Right lobe of liver (tissue), 6 donors: ENCODE results near the gene GOSR2. TPM values are rescaled to one million over a fixed set of nuclear protein-coding genes. Genes with fewer than 3 reads are reported as not detected.

Source experiments
- ATAC-seq, 4 donors: fragments of 200-7000 bp; cut with Tn5 transposase; one replicate each; pipeline ENCODE4 v1.9.1; 2020; ENCODE audit warnings: mild to moderate bottlenecking in 4 of 4, moderate library complexity in 4 of 4
- DNase-seq, 3 donors: peaks; one replicate each; pipeline ENCODE4 v3.0.0-alpha.2; 2020
- H3K27ac ChIP-seq, 3 donors: fragments of 200-600 bp; one replicate each; pipeline ENCODE4 v1.8.0; 2022
- H3K27me3 ChIP-seq, 2 donors: fragments of 200-600 bp; one replicate each; pipeline ENCODE4 v1.8.0; 2022
- H3K36me3 ChIP-seq, 4 donors: fragments of 200-600 bp; sonication (generic) in 1 of 4; one replicate each; pipeline versions ENCODE4 v1.5.1 to v1.8.0; 2017 to 2022; ENCODE audit warnings: control low read depth in 1 of 4
- H3K4me1 ChIP-seq, 4 donors: fragments of 200-600 bp; sonication (generic) in 1 of 4; one replicate each; pipeline versions ENCODE4 v1.5.1 to v1.8.0; 2017 to 2022; ENCODE audit warnings: control low read depth in 1 of 4
- H3K4me3 ChIP-seq, 3 donors: fragments of 200-600 bp; one replicate each; pipeline ENCODE4 v1.8.0; 2022
- H3K9me3 ChIP-seq, 4 donors: fragments of 200-600 bp; sonication (generic) in 1 of 4; one replicate each; pipeline versions ENCODE4 v1.5.1 to v1.8.0; 2017 to 2022; ENCODE audit warnings: control low read depth in 1 of 4
- POLR2A ChIP-seq: fragments of 450-650 bp; IDR thresholded peaks from one replicate; pipeline ENCODE4 v1.6.1; 2017; ENCODE audit warnings: antibody characterized with exemption, mild to moderate bottlenecking
- WGBS: methylation state at CpG from one replicate; pipeline ENCODE4 v1.1.6; 2018; ENCODE audit warnings: low coverage, low lambda C conversion rate; ENCODE audit not compliant: insufficient coverage; ENCODE audit errors: missing lambda C conversion rate; 5-methylcytosine and 5-hydroxymethylcytosine counted together
- intact Hi-C, 2 donors: fragments of 100-400 bp; cut with DNase I; formaldehyde crosslinking; loops; one replicate each; pipeline versions ENCODE4 v1.11.2 to v1.14.1; 2022
- total RNA-seq, 6 experiments: library from RNA; depleted of rRNA in 2 of 6; stranded (reverse); fragments of >200 nt in 2 of 6; fragmentation: NEBNext Ultra II Directional in 3 of 6; extraction: Animal tissue kit (Norgen Biotek cat#: 25700) in 3 of 6; gene quantifications; one replicate each; pipeline versions ENCODE4 v1.1.0 to v1.2.4, GENCODE V29; 2016 to 2023
- TF ChIP-seq, protein P1 (sequence below), 4 donors: fragments of 200-600 bp in 3 of 4; fragments of 450-650 bp in 1 of 4; IDR thresholded peaks; one replicate each; pipeline versions ENCODE4 v1.5.1 to v1.8.0; 2016 to 2022; ENCODE audit warnings: antibody characterized with exemption in 4 of 4, mild to moderate bottlenecking in 2 of 4
- donor health status: DM: no; HTN: yes; CAD: no.
- donor health status: DM: no; HTN: no; CAD: no.
- donor health status: DM: no; HTN: no; CAD: no.
- donor health status: DM: no; HTN: yes; CAD: no.
- donor health status: DM: no; HTN: yes; CAD: no.

The GOSR2 gene
- total RNA-seq, 6 experiments from 2014 or later, result 22.9 to 44.1 (median 33.3) TPM

DNA sequence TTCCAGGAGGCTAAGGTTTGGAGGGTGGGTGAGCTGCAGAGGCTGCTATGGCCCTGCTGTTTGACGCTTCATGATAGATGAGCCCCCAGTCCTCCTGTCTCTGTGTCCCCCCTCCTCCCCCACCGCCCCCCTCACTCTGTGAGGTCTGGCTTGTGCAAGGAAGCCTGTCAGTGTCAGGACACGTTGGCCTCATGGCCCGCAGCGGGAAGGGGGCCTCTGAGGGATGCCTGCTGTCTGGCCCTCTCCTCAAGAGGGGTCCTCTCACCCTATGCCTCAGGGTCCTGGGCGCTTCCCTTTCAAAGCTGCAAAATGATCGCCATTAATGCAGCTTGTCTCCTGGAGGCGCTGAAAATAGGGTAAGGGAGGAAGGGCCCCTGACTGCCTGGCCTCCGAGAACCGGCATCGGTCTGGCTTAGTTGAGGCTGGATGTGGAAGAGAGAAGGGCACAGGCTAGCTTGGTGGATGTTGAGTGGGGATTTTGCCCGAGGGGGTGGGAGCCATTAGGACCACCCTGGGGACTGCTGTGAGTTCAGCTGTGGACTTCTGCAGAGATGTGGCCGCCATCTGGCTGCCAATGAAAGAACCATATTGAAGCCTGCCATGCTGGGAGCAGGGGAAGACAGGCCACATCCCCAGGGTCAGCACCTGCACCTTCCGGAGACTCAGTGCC lies 14.8 kb upstream of the GOSR2 start:
- no peaks in the 10 kb centered on the region for H3K4me1 ChIP-seq
- no peaks in the 10 kb centered on the region for H3K9me3 ChIP-seq
- intact Hi-C loops, result no loop called here
- no peak overlapping the region for H3K27ac ChIP-seq
- TF ChIP-seq, protein P1, sequence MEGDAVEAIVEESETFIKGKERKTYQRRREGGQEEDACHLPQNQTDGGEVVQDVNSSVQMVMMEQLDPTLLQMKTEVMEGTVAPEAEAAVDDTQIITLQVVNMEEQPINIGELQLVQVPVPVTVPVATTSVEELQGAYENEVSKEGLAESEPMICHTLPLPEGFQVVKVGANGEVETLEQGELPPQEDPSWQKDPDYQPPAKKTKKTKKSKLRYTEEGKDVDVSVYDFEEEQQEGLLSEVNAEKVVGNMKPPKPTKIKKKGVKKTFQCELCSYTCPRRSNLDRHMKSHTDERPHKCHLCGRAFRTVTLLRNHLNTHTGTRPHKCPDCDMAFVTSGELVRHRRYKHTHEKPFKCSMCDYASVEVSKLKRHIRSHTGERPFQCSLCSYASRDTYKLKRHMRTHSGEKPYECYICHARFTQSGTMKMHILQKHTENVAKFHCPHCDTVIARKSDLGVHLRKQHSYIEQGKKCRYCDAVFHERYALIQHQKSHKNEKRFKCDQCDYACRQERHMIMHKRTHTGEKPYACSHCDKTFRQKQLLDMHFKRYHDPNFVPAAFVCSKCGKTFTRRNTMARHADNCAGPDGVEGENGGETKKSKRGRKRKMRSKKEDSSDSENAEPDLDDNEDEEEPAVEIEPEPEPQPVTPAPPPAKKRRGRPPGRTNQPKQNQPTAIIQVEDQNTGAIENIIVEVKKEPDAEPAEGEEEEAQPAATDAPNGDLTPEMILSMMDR (IDR thresholded peaks at IDR 0.05), result no peak
- TF ChIP-seq POLR2A, result no peak
- H3K27me3 ChIP-seq, result no peaks in the 10 kb centered on the region
- no peaks in the 10 kb centered on the region for H3K36me3 ChIP-seq
- no peak overlapping the region for H3K4me3 ChIP-seq
- DNase-seq, result no peak
- 57% methylated on average over 6 of the region's 14 CpGs for WGBS
- ATAC-seq, result no peak

DNA sequence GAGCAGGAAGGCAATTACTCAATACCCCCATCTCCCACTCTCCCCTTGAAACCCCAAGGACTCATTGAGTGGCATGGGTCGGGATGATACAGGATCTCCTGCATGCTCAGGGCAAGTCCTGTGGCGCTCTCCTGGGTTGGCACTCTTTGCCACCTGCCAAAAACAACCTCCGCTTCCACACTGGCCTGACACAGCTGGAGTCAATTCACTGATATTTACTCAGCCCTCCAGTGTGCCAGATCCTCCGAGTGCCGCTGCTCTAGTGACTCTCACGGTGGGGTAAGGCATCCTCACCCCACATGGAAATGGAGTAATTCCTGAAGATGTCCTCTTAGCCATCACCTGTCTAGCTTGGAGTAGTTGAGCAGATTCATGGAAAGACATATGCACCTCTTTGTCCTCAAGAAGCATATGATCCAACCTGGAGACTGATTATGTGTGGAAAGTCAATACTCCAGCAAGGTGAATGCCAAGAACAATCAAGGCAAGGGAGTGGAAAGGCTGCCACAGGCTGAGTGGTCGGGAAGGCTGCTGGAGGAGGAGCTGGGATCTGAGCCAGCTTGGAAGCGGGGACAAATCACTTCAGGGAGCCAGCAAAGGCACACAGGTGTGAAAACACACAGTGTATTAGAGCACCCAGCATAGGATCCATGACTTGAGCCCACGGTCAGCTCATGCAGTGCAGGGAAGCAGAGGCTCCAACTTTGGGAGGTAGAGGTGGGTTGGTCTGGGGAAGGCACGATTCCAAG lies 12.6 kb upstream of the GOSR2 start:
- ATAC-seq, result no peak
- no peaks in the 10 kb centered on the region for H3K4me1 ChIP-seq
- no peak for DNase-seq
- WGBS, result 51% methylated on average over 2 of the region's 10 CpGs
- no peak for TF ChIP-seq POLR2A
- TF ChIP-seq, protein P1 (IDR thresholded peaks at IDR 0.05), result no peak
- H3K27ac ChIP-seq, result no peak overlapping the region
- H3K36me3 ChIP-seq, result no peaks in the 10 kb centered on the region
- intact Hi-C loops, result no loop called here
- no peaks in the 10 kb centered on the region for H3K9me3 ChIP-seq
- no peak overlapping the region for H3K4me3 ChIP-seq
- H3K27me3 ChIP-seq, result no peaks in the 10 kb centered on the region

DNA sequence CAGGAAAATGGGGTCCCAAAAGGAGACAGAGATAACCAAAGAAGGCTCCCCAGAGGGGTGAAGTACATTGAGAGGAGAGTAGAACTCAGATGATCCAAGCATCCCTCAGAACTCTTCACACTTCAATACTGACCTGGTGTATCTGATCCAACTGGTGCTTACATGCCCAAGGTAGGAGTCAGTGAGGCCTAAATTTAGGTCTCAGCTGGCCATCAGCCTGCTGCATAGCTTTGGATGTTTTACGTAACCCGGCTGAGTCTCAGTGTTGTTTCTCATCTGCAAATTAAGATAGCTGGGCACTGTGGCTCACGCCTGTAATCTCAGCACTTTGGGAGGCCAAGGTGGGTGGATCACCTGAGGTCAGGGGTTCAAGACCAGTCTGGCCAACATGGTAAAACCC lies 11.6 kb upstream of the GOSR2 start:
- no peaks in the 10 kb centered on the region for H3K4me1 ChIP-seq
- TF ChIP-seq, protein P1 (IDR thresholded peaks at IDR 0.05), result no peak
- no peak for TF ChIP-seq POLR2A
- H3K4me3 ChIP-seq, result no peak overlapping the region
- no peak overlapping the region for H3K27ac ChIP-seq
- H3K36me3 ChIP-seq, result no peaks in the 10 kb centered on the region
- no peaks in the 10 kb centered on the region for H3K9me3 ChIP-seq
- H3K27me3 ChIP-seq, result no peaks in the 10 kb centered on the region
- DNase-seq (no peak), ATAC-seq (no peak)
- intact Hi-C loops, result no loop called here
- 72% methylated on average over 2 of the region's 3 CpGs for WGBS

DNA sequence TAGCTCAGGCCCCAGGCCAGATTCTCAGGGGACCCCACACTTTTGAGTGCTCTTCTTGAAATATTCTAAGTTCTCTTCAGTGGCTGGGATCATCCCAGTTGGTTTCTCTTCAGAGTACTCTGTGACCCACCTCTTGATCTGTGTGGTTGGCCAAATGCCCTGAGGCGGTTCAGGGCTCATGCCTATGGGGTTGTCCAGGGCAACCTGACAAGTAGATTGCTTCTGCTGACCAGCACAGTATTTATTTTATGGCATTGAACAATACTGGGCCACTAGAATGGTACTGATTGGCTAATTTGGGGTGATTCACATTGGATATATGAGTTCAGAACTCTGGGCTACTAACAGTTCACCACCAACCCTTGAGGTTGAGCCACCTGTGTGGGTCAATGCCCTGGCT lies 7.4 kb upstream of the GOSR2 start:
- H3K4me3 ChIP-seq, result no peak overlapping the region
- no peaks in the 10 kb centered on the region for H3K36me3 ChIP-seq
- intact Hi-C loops, result no loop called here
- no peak for ATAC-seq
- no peaks in the 10 kb centered on the region for H3K4me1 ChIP-seq
- TF ChIP-seq POLR2A, result no peak
- TF ChIP-seq, protein P1 (IDR thresholded peaks at IDR 0.05), result no peak
- H3K27ac ChIP-seq, result no peak overlapping the region
- 100% methylated on average over 1 of the region's 1 CpG for WGBS
- no peak for DNase-seq
- H3K27me3 ChIP-seq, result no peaks in the 10 kb centered on the region
- no peaks in the 10 kb centered on the region for H3K9me3 ChIP-seq
